ENCODE results near the gene PCAT7.

The PCAT7 gene

DNA sequence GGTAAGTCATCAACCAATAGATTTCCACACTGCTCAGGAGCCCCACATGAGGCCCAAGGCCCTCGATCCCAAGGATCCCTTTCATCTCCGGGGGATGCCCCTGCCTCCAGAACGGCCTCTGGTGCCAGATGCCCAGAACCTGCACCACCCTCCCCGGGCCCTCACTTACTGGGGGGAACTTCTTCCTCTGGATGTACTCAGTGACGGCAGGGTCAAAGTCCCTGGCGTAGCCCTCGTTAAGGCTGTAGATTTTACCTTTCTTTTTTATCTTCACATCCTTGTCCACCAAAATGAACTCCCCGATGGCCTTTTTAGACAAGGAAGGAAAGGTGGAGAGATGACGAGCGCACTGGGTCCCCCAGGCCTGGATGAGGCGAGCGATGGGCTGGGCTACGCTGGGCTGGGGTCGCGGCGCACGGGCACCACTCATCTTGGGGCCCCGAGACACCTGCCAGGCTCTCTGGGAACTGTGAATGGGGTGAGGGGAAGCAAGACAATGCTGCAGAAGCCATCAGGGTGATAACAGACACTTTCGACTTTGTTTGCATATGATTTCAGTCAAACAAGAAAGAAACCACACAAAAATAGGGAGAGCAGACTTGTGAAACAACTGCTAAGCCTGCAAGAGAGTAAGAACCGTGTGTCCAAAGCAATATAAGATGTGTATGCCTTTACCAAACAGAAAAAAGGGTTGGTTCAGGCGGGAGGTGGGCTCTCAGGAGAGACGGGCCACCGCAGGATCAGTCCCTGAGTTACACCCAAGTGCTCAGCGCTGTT, 52.0 kb downstream of the PCAT7 start:
- no peak for DNase-seq

DNA sequence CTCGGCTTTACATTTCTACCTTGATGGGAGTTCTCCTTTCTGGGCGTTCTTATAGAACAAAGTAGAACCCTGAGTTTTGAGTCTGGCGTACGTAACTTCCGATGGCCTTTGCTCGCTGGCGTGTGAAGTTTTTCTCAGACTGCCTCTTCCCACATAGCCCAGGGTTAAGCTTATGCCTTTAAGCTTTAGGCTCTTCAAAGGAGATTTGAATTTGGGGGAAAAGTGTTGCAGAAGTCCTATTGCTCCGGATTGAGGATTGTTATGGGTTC, 52.5 kb downstream of the PCAT7 start:
- DNase-seq, result no peak

DNA sequence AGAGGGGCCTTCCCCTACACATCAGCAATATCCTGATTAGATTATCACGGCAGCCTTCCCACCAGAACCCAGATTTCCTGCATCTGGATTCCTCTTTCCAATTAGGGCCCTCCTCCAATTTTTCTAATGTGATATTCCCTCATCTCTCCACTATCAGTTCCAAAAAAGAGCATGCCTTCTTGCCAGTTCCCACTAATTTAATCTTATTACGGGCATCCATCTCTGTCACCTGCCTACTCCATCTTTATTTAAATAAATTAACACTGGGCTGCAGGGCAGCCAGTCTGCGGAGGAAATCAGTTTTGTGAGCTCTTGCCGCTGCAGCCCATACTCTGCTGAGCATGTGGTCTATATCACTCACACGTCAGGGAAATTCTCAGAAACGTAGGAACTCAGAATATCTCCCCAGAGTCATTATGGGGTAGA, 55.3 kb downstream of the PCAT7 start:
- no peak for DNase-seq

DNA sequence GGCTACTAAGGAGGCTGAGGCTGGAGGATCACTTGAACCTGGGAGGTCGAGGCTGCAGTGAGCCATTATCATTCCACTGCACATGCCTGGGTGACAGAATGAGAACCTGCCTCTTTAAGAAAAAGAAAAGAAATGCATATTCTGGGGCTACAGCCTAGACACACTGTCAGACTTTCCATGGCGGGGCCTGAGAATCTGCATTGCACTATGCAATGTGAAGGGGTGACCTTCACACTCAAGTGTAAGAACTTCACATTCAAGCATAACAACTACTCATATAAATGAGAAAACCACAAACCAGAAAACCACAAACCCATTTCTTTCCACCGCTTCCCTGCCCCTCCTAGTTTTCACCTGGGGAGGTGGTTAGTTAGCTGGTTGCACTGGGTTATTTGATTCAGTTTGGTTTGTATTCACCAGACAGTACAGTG, 56.8 kb downstream of the PCAT7 start:
- no peak for DNase-seq

DNA sequence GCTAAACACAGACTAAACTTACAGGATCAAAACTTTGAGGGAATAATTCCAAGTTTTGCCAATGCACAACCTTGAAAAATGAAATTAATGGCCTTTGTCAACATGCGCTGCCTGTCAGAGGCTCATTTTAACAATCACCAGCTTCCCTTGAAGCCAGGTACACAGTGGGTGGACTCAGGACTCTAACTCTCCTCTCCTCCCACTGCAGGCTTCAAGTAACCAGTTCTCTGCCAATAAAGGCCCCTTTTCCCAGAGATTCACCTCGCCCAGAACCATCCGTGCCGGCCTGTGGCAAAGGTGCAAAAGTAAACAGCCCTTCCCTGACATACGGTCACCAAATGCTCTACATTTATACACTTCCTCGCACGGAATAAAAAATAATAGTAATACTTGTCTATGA, 57.2 kb downstream of the PCAT7 start:
- DNase-seq, result no peak

DNA sequence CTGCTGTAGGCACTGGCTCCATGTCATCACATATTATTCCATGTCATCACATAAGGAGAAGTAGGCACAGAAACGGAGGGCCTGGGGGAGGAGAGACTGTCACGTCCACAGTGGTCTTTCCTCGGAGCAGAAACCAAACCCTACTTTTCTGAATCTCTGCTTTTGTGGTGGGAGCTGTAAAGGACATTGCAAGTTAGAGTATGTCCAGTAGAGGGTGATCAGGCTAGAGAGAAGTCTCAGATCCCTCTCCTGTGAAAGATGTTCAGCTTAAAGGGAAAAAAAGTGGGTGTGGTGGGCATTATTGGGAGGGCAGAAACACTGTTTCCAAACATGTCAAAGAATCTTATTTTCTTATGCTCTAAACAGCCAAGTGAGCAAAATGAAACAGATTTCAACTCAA, 58.1 kb downstream of the PCAT7 start:
- no peak for DNase-seq

DNA sequence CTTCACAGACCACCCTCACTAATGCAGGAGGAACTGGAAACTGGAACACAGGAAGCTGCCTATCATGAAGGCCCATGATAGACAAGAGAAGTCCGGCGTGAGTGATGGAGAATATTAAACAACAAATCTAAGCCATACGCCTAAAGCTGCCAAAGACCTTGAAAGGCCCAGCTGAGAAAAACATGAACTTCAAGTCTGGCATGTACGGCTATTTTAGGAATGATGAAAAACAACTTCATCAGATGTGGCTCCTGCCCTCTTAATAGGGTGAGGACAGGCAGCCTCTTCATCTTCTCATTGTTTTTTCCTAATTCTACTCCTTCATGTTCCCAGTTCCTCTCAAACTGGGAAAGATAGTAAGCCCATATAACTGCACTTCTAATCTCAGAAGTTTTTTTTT, 64.1 kb downstream of the PCAT7 start:
- no peak for DNase-seq
